Right lobe of liver (tissue), 4 donors: Measurements from ENCODE around the gene IGF2BP3.

Source experiments
- POLR2A ChIP-seq: fragments of 450-650 bp; IDR thresholded peaks from one replicate; pipeline ENCODE4 v1.6.1; 2017; ENCODE audit warnings: antibody characterized with exemption, mild to moderate bottlenecking
- TF ChIP-seq, protein P1 (sequence below), 4 donors: fragments of 200-600 bp in 3 of 4; fragments of 450-650 bp in 1 of 4; IDR thresholded peaks; one replicate each; pipeline versions ENCODE4 v1.5.1 to v1.8.0; 2016 to 2022; ENCODE audit warnings: antibody characterized with exemption in 4 of 4, mild to moderate bottlenecking in 2 of 4
- donor health status: DM: no; HTN: no; CAD: no.
- donor health status: DM: no; HTN: no; CAD: no.
- donor health status: DM: no; HTN: yes; CAD: no.

DNA sequence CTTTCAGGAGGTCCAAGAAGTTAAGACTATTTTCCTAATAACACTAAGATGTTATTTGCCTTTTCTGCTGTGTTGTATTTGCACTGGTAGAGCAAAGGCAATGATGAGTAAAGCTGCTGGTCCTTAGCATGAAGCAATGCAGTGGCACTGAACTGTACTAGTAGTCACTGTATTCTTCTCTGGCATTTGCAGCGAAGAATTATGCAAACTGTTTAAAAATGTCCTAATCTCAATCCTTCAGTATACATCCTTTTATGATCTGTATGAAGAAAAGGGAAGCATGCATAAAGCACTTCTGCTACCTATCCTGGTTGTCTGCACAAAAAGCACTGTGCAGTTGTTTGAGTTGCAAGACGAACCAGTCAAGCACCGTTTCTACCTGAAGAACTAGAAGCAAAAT, 20.4 kb downstream of the IGF2BP3 start:
- TF ChIP-seq, protein P1, sequence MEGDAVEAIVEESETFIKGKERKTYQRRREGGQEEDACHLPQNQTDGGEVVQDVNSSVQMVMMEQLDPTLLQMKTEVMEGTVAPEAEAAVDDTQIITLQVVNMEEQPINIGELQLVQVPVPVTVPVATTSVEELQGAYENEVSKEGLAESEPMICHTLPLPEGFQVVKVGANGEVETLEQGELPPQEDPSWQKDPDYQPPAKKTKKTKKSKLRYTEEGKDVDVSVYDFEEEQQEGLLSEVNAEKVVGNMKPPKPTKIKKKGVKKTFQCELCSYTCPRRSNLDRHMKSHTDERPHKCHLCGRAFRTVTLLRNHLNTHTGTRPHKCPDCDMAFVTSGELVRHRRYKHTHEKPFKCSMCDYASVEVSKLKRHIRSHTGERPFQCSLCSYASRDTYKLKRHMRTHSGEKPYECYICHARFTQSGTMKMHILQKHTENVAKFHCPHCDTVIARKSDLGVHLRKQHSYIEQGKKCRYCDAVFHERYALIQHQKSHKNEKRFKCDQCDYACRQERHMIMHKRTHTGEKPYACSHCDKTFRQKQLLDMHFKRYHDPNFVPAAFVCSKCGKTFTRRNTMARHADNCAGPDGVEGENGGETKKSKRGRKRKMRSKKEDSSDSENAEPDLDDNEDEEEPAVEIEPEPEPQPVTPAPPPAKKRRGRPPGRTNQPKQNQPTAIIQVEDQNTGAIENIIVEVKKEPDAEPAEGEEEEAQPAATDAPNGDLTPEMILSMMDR (IDR thresholded peaks at IDR 0.05) = no peak
- no peak for TF ChIP-seq POLR2A
